Measurements from ENCODE around the gene ZFYVE9. TPM values are rescaled to one million over a fixed set of nuclear protein-coding genes. Genes with fewer than 3 reads are reported as not detected.

The ZFYVE9 gene
- total RNA-seq, 4 donors from 2014 or later, result 25.6 to 95.0 (median 48.3) TPM

- Histone ChIP-seq H3K9me3 (no peaks in the 10 kb centered on the region), H3K36me3 (no peaks in the 10 kb centered on the region), H3K27ac (no peak overlapping the region), H3K4me3 (no peak overlapping the region), H3K4me1 (no peaks in the 10 kb centered on the region), H3K27me3 (no peaks in the 10 kb centered on the region)
- intact Hi-C loops (cut with DNase I; ENCODE audit: low total_unique reads), result no loop called here
- no peak for DNase-seq
- no peak for TF ChIP-seq CTCF (IDR thresholded peaks at IDR 0.05)
- no peak for TF ChIP-seq POLR2A (IDR thresholded peaks at IDR 0.05)
Measured at GRCh38 chr1:52323731-52324130, 181.8 kb downstream of the ZFYVE9 start.

- no peak overlapping the region for H3K4me3 ChIP-seq
- H3K27ac ChIP-seq, result no peak overlapping the region
- no peak for DNase-seq
- intact Hi-C loops (cut with DNase I; ENCODE audit: low total_unique reads), result no loop called here
- H3K4me1 ChIP-seq, result no peaks in the 10 kb centered on the region
- H3K9me3 ChIP-seq, result no peaks in the 10 kb centered on the region
- H3K36me3 ChIP-seq, result no peaks in the 10 kb centered on the region
- no peak for TF ChIP-seq CTCF (IDR thresholded peaks at IDR 0.05)
- no peak for TF ChIP-seq POLR2A (IDR thresholded peaks at IDR 0.05)
- H3K27me3 ChIP-seq, result no peaks in the 10 kb centered on the region
Measured at GRCh38 chr1:52325786-52326185, 183.9 kb downstream of the ZFYVE9 start.

- DNase-seq, result no peak
- H3K27ac ChIP-seq, result no peak overlapping the region
- H3K27me3 ChIP-seq, result no peaks in the 10 kb centered on the region
- no peak for TF ChIP-seq CTCF (IDR thresholded peaks at IDR 0.05)
- no peak for TF ChIP-seq POLR2A (IDR thresholded peaks at IDR 0.05)
- H3K9me3 ChIP-seq, result no peaks in the 10 kb centered on the region
- no peaks in the 10 kb centered on the region for H3K36me3 ChIP-seq
- H3K4me1 ChIP-seq, result no peaks in the 10 kb centered on the region
- intact Hi-C loops (cut with DNase I; ENCODE audit: low total_unique reads), result no loop called here
- H3K4me3 ChIP-seq, result no peak overlapping the region
Measured at GRCh38 chr1:52328615-52329014, 186.7 kb downstream of the ZFYVE9 start.

GRCh38 chr1:52332411-52332810 is 190.5 kb downstream of the ZFYVE9 start:
- no peaks in the 10 kb centered on the region for H3K9me3 ChIP-seq
- H3K27ac ChIP-seq, result no peak overlapping the region
- TF ChIP-seq POLR2A (IDR thresholded peaks at IDR 0.05), result no peak
- no peak for TF ChIP-seq CTCF (IDR thresholded peaks at IDR 0.05)
- no peaks in the 10 kb centered on the region for H3K27me3 ChIP-seq
- H3K36me3 ChIP-seq, result no peaks in the 10 kb centered on the region
- no peak overlapping the region for H3K4me3 ChIP-seq
- no peaks in the 10 kb centered on the region for H3K4me1 ChIP-seq
- DNase-seq, result no peak
- intact Hi-C loops (cut with DNase I; ENCODE audit: low total_unique reads), result no loop called here

GRCh38 chr1:52334906-52335528 is 193.1 kb downstream of the ZFYVE9 start:
- Histone ChIP-seq H3K36me3 (no peaks in the 10 kb centered on the region), H3K9me3 (no peaks in the 10 kb centered on the region), H3K4me1 (no peaks in the 10 kb centered on the region), H3K27ac (no peak overlapping the region), H3K4me3 (no peak overlapping the region), H3K27me3 (no peaks in the 10 kb centered on the region)
- intact Hi-C loops (cut with DNase I; ENCODE audit: low total_unique reads), result no loop called here
- TF ChIP-seq POLR2A (IDR thresholded peaks at IDR 0.05) (no peak), CTCF (IDR thresholded peaks at IDR 0.05) (no peak)
- DNase-seq, result no peak
